Naive thymus-derived CD8-positive, alpha-beta T cell (primary cell): ENCODE results near the gene TBC1D2B. TPM values are rescaled to one million over a fixed set of nuclear protein-coding genes. Genes with fewer than 3 reads are reported as not detected.
"Not testable (repeated sequence)": the region's sequence is repeated elsewhere in the genome, so short reads cannot be mapped to it uniquely, and the experiment has no call there.

ENCODE experiments used
- ATAC-seq, 2 donors: fragments of 150-1000 bp; cut with Tn5 transposase in 1 of 2; sonication (Bioruptor Pico), chemical (Tn5 transposase) in 1 of 2; 1 replicate in 1 of 2; 2 replicates in 1 of 2; pipeline ENCODE4 v1.10.0; 2021; ENCODE audit warnings: mild to moderate bottlenecking in 2 of 2, moderate library complexity in 2 of 2
- POLR2A ChIA-PET: fragments of 350-600 bp; sonication (Branson Sonifier 250); formaldehyde crosslinking; loops from one replicate; lab custom pipeline; 2021; ENCODE audit warnings: antibody characterized with exemption; lab: Charles Lee
- DNase-seq, 10 donors: peaks; one replicate each; pipeline versions ENCODE4 v3.0.0 to v3.0.0-alpha.2; 2020 to 2022
- H3K27ac Mint-ChIP-seq, 10 donors: one replicate each; pipeline ENCODE4 v1.8.0; 2020 to 2022; ENCODE audit warnings: mild to moderate bottlenecking in 10 of 10, mixed read lengths in 10 of 10, moderate library complexity in 4 of 10, inconsistent platforms in 1 of 10
- H3K27me3 Mint-ChIP-seq, 5 donors: one replicate each; pipeline ENCODE4 v1.8.0; 2021 to 2022; ENCODE audit warnings: mixed read lengths in 5 of 5
- H3K36me3 Mint-ChIP-seq, 3 donors: one replicate each; pipeline ENCODE4 v1.8.0; 2020 to 2022; ENCODE audit warnings: mixed read lengths in 3 of 3, mild to moderate bottlenecking in 2 of 3, inconsistent platforms in 1 of 3
- H3K4me1 Mint-ChIP-seq, 4 donors: one replicate each; pipeline ENCODE4 v1.8.0; 2021 to 2022; ENCODE audit warnings: mixed read lengths in 4 of 4
- H3K4me3 Mint-ChIP-seq, 10 donors: one replicate each; pipeline ENCODE4 v1.8.0; 2020 to 2022; ENCODE audit warnings: mild to moderate bottlenecking in 10 of 10, mixed read lengths in 10 of 10, moderate library complexity in 6 of 10, inconsistent platforms in 1 of 10
- H3K9me3 Mint-ChIP-seq, 9 donors: one replicate each; pipeline ENCODE4 v1.8.0; 2020 to 2022; ENCODE audit warnings: mixed read lengths in 9 of 9, mild to moderate bottlenecking in 3 of 9, inconsistent platforms in 1 of 9, moderate library complexity in 1 of 9
- polyA plus RNA-seq, 3 donors: library from polyadenylated mRNA; unstranded; fragments of 300-500 nt; fragmentation: Illumina TruSeq; gene quantifications; one replicate each; pipeline ENCODE4 v1.2.3, GENCODE V29; 2021
- total RNA-seq, 8 experiments: library from RNA in 2 of 8; stranded (reverse) in 2 of 8; gene quantifications; one replicate each; pipeline ENCODE4 v1.2.3 and lab custom pipeline; 2021 to 2026

TBC1D2B gene
- total and polyA plus RNA-seq, 5 experiments from 2014 or later = 8.1 to 82.1 (median 14.0) TPM

GRCh38 chr15:77969055-77969454, 108.5 kb downstream of the TBC1D2B start:
- Mint-ChIP-seq H3K27me3 (no peaks in the 10 kb centered on the region), H3K4me3 (no peak overlapping the region), H3K36me3 (peaks cover 0 to 7% (median 0%) of the 10 kb centered on the region in 3 donors), H3K4me1 (no peaks in the 10 kb centered on the region), H3K27ac (peak overlapping the region in 1 of 10 donors; percentile 87), H3K9me3 (peaks cover 0 to 11% (median 2%) of the 10 kb centered on the region in 9 donors)
- DNase-seq = no peak
- POLR2A ChIA-PET = no interaction called here
- ATAC-seq = no peak

GRCh38 chr15:77967798-77968197, 109.7 kb downstream of the TBC1D2B start:
- Mint-ChIP-seq H3K36me3 (peaks cover 0 to 7% (median 0%) of the 10 kb centered on the region in 3 donors), H3K4me3 (no peak overlapping the region), H3K27ac (no peak overlapping the region), H3K27me3 (peaks cover 0 to 2% (median 0%) of the 10 kb centered on the region in 5 donors), H3K4me1 (no peaks in the 10 kb centered on the region), H3K9me3 (peaks cover 0 to 11% (median 2%) of the 10 kb centered on the region in 9 donors)
- DNase-seq (no peak), ATAC-seq (no peak)
- POLR2A ChIA-PET = no interaction called here

- H3K4me1 Mint-ChIP-seq, POLR2A ChIA-PET, H3K27me3 Mint-ChIP-seq, H3K36me3 Mint-ChIP-seq, ATAC-seq, H3K4me3 Mint-ChIP-seq, DNase-seq, H3K27ac Mint-ChIP-seq: not testable (repeated sequence)
- H3K9me3 Mint-ChIP-seq = peaks cover 0 to 11% (median 2%) of the 10 kb centered on the region in 9 donors
Measured at GRCh38 chr15:77967235-77967615, 110.3 kb downstream of the TBC1D2B start.

- Mint-ChIP-seq H3K4me1 (no peaks in the 10 kb centered on the region), H3K27me3 (peaks cover 0 to 2% (median 0%) of the 10 kb centered on the region in 5 donors), H3K9me3 (peaks cover 0 to 11% (median 2%) of the 10 kb centered on the region in 9 donors), H3K36me3 (peaks cover 0 to 7% (median 0%) of the 10 kb centered on the region in 3 donors), H3K27ac (peak overlapping the region in 1 of 10 donors; percentile 27), H3K4me3 (no peak overlapping the region)
- POLR2A ChIA-PET = interaction anchor here (1.1 kb wide), 1 partner anchor 141 kb away, joined by 6 read pairs; no protein-coding TSS in a partner anchor
- ATAC-seq = peak; percentile 49 to 64
- DNase-seq = peak in 9 of 10 donors; percentile 23 to 72 (median 43)
Measured at GRCh38 chr15:77966540-77967234, 110.8 kb downstream of the TBC1D2B start.

GRCh38 chr15:77964193-77964592, 113.3 kb downstream of the TBC1D2B start:
- peaks cover 0 to 7% (median 0%) of the 10 kb centered on the region in 3 donors for H3K36me3 Mint-ChIP-seq
- H3K4me3 Mint-ChIP-seq = no peak overlapping the region
- H3K9me3 Mint-ChIP-seq = peaks cover 0 to 8% (median 2%) of the 10 kb centered on the region in 9 donors
- ATAC-seq = no peak
- peaks cover 0 to 9% (median 4%) of the 10 kb centered on the region in 4 donors for H3K4me1 Mint-ChIP-seq
- H3K27me3 Mint-ChIP-seq = peaks cover 0 to 7% (median 0%) of the 10 kb centered on the region in 5 donors
- no peak for DNase-seq
- H3K27ac Mint-ChIP-seq = no peak overlapping the region
- POLR2A ChIA-PET = no interaction called here

- H3K27ac Mint-ChIP-seq = peak overlapping the region in 1 of 10 donors; percentile 63
- peak overlapping the region in 5 of 10 donors; percentile 14 to 42 (median 34) for H3K4me3 Mint-ChIP-seq
- H3K36me3 Mint-ChIP-seq = no peaks in the 10 kb centered on the region
- POLR2A ChIA-PET = interaction anchor here (1.4 kb wide), 1 partner anchor 149 kb away, joined by 4 read pairs; no protein-coding TSS in a partner anchor
- no peaks in the 10 kb centered on the region for H3K9me3 Mint-ChIP-seq
- ATAC-seq (peak; percentile 96 to 100), DNase-seq (peak; percentile 51 to 83 (median 68))
- peaks cover 0 to 9% (median 4%) of the 10 kb centered on the region in 4 donors for H3K4me1 Mint-ChIP-seq
- H3K27me3 Mint-ChIP-seq = peaks cover 0 to 7% (median 0%) of the 10 kb centered on the region in 5 donors
Measured at GRCh38 chr15:77959432-77959879, 118.1 kb downstream of the TBC1D2B start.

GRCh38 chr15:77958716-77959431, 118.6 kb downstream of the TBC1D2B start:
- not testable (repeated sequence) for H3K36me3 Mint-ChIP-seq, H3K27ac Mint-ChIP-seq, H3K4me3 Mint-ChIP-seq, DNase-seq, H3K4me1 Mint-ChIP-seq, H3K9me3 Mint-ChIP-seq, H3K27me3 Mint-ChIP-seq
- POLR2A ChIA-PET = interaction anchor here (1.4 kb wide), 1 partner anchor 149 kb away, joined by 4 read pairs; no protein-coding TSS in a partner anchor
- peak in 1 of 2 donors; percentile 16 for ATAC-seq

GRCh38 chr15:77958021-77958420, 119.5 kb downstream of the TBC1D2B start:
- H3K27ac Mint-ChIP-seq, H3K36me3 Mint-ChIP-seq, DNase-seq, ATAC-seq, H3K9me3 Mint-ChIP-seq, POLR2A ChIA-PET, H3K27me3 Mint-ChIP-seq, H3K4me3 Mint-ChIP-seq: not testable (repeated sequence)
- peaks cover 2 to 11% (median 6%) of the 10 kb centered on the region in 4 donors for H3K4me1 Mint-ChIP-seq

- H3K27ac Mint-ChIP-seq = peak overlapping the region in 1 of 10 donors; percentile 25
- DNase-seq = peak in 3 of 10 donors; percentile 14 to 38 (median 24)
- ATAC-seq, H3K4me1 Mint-ChIP-seq, H3K27me3 Mint-ChIP-seq, H3K9me3 Mint-ChIP-seq, H3K36me3 Mint-ChIP-seq, POLR2A ChIA-PET, H3K4me3 Mint-ChIP-seq: not testable (repeated sequence)
Measured at GRCh38 chr15:77953926-77954325, 123.6 kb downstream of the TBC1D2B start.

- H3K27me3 Mint-ChIP-seq, H3K36me3 Mint-ChIP-seq, H3K4me3 Mint-ChIP-seq, H3K27ac Mint-ChIP-seq, POLR2A ChIA-PET, DNase-seq, ATAC-seq, H3K4me1 Mint-ChIP-seq, H3K9me3 Mint-ChIP-seq: not testable (repeated sequence)
Measured at GRCh38 chr15:77952928-77953446, 124.5 kb downstream of the TBC1D2B start.

GRCh38 chr15:77951105-77951786, 126.3 kb downstream of the TBC1D2B start:
- H3K36me3 Mint-ChIP-seq, DNase-seq, H3K4me3 Mint-ChIP-seq, ATAC-seq, H3K27ac Mint-ChIP-seq, H3K27me3 Mint-ChIP-seq, H3K4me1 Mint-ChIP-seq, POLR2A ChIA-PET, H3K9me3 Mint-ChIP-seq: not testable (repeated sequence)

- POLR2A ChIA-PET, H3K27me3 Mint-ChIP-seq, DNase-seq, H3K4me3 Mint-ChIP-seq, H3K36me3 Mint-ChIP-seq, H3K27ac Mint-ChIP-seq, H3K9me3 Mint-ChIP-seq, ATAC-seq, H3K4me1 Mint-ChIP-seq: not testable (repeated sequence)
Measured at GRCh38 chr15:77950470-77950869, 127.0 kb downstream of the TBC1D2B start.
